Activated T-helper 1 cell treated with anti-CD3 and anti-CD28 coated beads, Interleukin-12 subunit alpha, Interleukin-12 subunit beta, Interleukin-2, Interleukin-4 antibody, amounts not matched to agents 30 ng/mL and 10 ng/mL and 1 ng/mL, durations not matched to agents 14 hours and 24 hours and 36 hours (primary cell): ENCODE data around the gene EXOC6B. TPM values are rescaled to one million over a fixed set of nuclear protein-coding genes. Genes with fewer than 3 reads are reported as not detected.

ENCODE experiments used
- DNase-seq: peaks from one replicate; pipeline ENCODE4 v3.0.0; 2021; ENCODE audit warnings: low spot score
- H3K27ac Mint-ChIP-seq: one replicate; pipeline ENCODE4 v1.8.0; 2021; ENCODE audit warnings: mild to moderate bottlenecking, mixed read lengths
- H3K27me3 Mint-ChIP-seq: one replicate; pipeline ENCODE4 v1.8.0; 2022; ENCODE audit warnings: mild to moderate bottlenecking, moderate library complexity, mixed read lengths; ENCODE audit not compliant: insufficient read depth
- H3K36me3 Mint-ChIP-seq: one replicate; pipeline ENCODE4 v1.8.0; 2021; ENCODE audit warnings: low read depth, mixed read lengths
- H3K4me1 Mint-ChIP-seq: one replicate; pipeline ENCODE4 v1.8.0; 2021; ENCODE audit warnings: low read depth, mixed read lengths
- H3K4me3 Mint-ChIP-seq: one replicate; pipeline ENCODE4 v1.8.0; 2021; ENCODE audit warnings: mild to moderate bottlenecking, moderate library complexity, mixed read lengths
- H3K9me3 Mint-ChIP-seq: one replicate; pipeline ENCODE4 v1.8.0; 2021; ENCODE audit warnings: mixed read lengths
- intact Hi-C: fragments of 100-400 bp; cut with micrococcal nuclease; formaldehyde crosslinking; loops from one replicate; pipeline ENCODE4 v1.15.1; 2024
- total RNA-seq: library from RNA; stranded (reverse); gene quantifications from 2 replicates; pipeline ENCODE4 v1.2.3, GENCODE V29; 2022

EXOC6B gene
- total RNA-seq, 1 donor from 2014 or later = 7.7 TPM

- H3K27me3 Mint-ChIP-seq = no peaks in the 10 kb centered on the region
- H3K4me1 Mint-ChIP-seq = no peaks in the 10 kb centered on the region
- DNase-seq = no peak
- H3K27ac Mint-ChIP-seq = no peak overlapping the region
- H3K36me3 Mint-ChIP-seq = no peaks in the 10 kb centered on the region
- no peak overlapping the region for H3K4me3 Mint-ChIP-seq
- intact Hi-C loops = no loop called here
- H3K9me3 Mint-ChIP-seq = no peaks in the 10 kb centered on the region
Measured at GRCh38 chr2:72211350-72211749, 614.5 kb downstream of the EXOC6B start.

DNA sequence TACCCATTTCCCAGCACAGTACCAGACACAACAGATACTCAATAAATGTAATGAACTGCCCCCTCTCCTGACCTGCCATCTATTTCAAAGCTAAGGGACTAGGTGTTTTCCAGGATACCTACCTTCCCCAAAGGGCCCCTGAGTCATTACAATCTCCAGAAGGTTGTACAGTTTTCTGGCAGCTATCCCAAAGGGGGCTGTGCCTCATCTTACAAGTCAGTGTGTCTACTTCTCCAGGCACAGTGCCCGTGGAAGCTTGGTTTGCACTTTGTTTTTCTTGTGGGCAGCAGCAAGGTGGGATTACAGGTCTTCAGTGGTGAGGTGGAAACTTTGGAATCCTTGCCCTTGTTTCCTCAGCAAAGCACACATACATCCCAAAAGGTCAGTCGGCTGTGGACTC, 615.4 kb downstream of the EXOC6B start:
- Mint-ChIP-seq H3K4me3 (no peak overlapping the region), H3K9me3 (no peaks in the 10 kb centered on the region), H3K27me3 (no peaks in the 10 kb centered on the region)

GRCh38 chr2:72208225-72208624, 617.6 kb downstream of the EXOC6B start:
- no peak for DNase-seq
- H3K4me1 Mint-ChIP-seq = no peaks in the 10 kb centered on the region
- intact Hi-C loops = no loop called here
- H3K27ac Mint-ChIP-seq = no peak overlapping the region
- no peaks in the 10 kb centered on the region for H3K9me3 Mint-ChIP-seq
- no peaks in the 10 kb centered on the region for H3K27me3 Mint-ChIP-seq
- no peak overlapping the region for H3K4me3 Mint-ChIP-seq
- H3K36me3 Mint-ChIP-seq = no peaks in the 10 kb centered on the region

More for the DNA sequence above, 615.4 kb downstream of the EXOC6B start:
- no peak for DNase-seq
- intact Hi-C loops = no loop called here
- Mint-ChIP-seq H3K4me1 (no peaks in the 10 kb centered on the region), H3K36me3 (no peaks in the 10 kb centered on the region), H3K27ac (no peak overlapping the region)

- H3K4me3 Mint-ChIP-seq = no peak overlapping the region
- no peaks in the 10 kb centered on the region for H3K27me3 Mint-ChIP-seq
- intact Hi-C loops = no loop called here
- no peak for DNase-seq
- no peaks in the 10 kb centered on the region for H3K36me3 Mint-ChIP-seq
- no peaks in the 10 kb centered on the region for H3K4me1 Mint-ChIP-seq
- H3K27ac Mint-ChIP-seq = no peak overlapping the region
- no peaks in the 10 kb centered on the region for H3K9me3 Mint-ChIP-seq
Measured at GRCh38 chr2:72207334-72207733, 618.5 kb downstream of the EXOC6B start.

DNA sequence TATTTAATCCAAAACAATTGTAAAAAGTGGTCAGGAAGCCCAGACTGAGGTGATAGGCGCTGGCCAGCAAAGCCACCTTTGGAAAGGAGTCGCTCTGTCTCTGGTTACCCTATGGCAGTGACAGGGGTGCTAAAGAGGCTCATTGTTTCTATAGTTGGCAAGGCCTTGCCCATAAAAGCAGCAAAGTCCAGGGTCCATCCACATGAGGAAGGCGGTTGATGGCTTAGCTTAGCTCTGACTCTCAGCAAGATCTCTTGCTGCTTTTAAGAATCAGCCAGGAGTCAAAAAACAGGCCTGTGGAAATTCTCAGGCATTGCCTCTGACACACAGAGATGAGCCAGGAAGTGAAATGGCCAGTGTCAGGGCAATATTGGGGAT, 620.3 kb downstream of the EXOC6B start:
- Mint-ChIP-seq H3K27ac (no peak overlapping the region), H3K9me3 (no peaks in the 10 kb centered on the region), H3K4me3 (no peak overlapping the region), H3K27me3 (no peaks in the 10 kb centered on the region), H3K4me1 (no peaks in the 10 kb centered on the region), H3K36me3 (no peaks in the 10 kb centered on the region)
- intact Hi-C loops = no loop called here
- DNase-seq = no peak

DNA sequence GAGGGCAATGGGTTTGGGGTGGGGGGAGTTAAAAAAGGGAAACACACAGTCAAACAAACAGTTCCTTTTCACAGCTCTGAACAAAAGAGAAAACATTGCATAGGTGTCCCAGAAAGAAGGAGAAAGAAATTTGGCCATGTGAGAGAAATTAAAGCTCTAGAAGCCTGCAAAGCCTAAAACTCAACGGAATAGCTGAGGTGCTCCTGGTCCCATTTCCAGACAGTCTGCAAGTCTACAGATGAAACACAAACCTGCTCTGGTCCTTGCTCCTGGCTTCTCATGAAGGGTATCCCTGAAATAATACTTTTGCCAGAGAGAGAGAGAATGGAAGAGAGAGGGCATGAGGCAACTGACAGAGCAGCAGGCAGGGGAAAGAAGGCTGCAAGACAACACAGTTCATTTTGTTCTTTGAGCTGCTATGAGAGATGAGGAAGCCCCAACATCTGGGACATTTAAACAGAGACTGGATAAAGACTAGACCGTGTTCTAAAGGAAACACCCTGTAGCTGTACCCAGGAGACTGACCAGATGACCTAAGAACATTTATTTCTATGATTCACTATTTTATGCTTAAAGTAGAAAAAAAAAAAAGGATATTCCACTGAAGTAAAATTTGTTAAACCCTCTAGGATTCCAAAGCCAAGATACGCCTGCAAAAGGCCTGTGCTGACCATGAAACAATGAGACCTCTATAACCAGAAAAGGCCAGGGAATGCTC, 620.9 kb downstream of the EXOC6B start:
- Mint-ChIP-seq H3K36me3 (no peaks in the 10 kb centered on the region), H3K4me1 (no peaks in the 10 kb centered on the region), H3K27me3 (no peaks in the 10 kb centered on the region), H3K9me3 (no peaks in the 10 kb centered on the region), H3K4me3 (no peak overlapping the region), H3K27ac (no peak overlapping the region)
- intact Hi-C loops = no loop called here
- no peak for DNase-seq

GRCh38 chr2:72204156-72204785, 621.6 kb downstream of the EXOC6B start:
- Mint-ChIP-seq H3K36me3 (no peaks in the 10 kb centered on the region), H3K9me3 (no peaks in the 10 kb centered on the region), H3K4me3 (no peak overlapping the region), H3K4me1 (no peaks in the 10 kb centered on the region), H3K27ac (no peak overlapping the region), H3K27me3 (no peaks in the 10 kb centered on the region)
- no peak for DNase-seq
- intact Hi-C loops = no loop called here

GRCh38 chr2:72198532-72199241, 627.1 kb downstream of the EXOC6B start:
- no peak for DNase-seq
- H3K27me3 Mint-ChIP-seq = no peaks in the 10 kb centered on the region
- no peak overlapping the region for H3K27ac Mint-ChIP-seq
- intact Hi-C loops = no loop called here
- H3K4me1 Mint-ChIP-seq = no peaks in the 10 kb centered on the region
- no peaks in the 10 kb centered on the region for H3K9me3 Mint-ChIP-seq
- no peaks in the 10 kb centered on the region for H3K36me3 Mint-ChIP-seq
- H3K4me3 Mint-ChIP-seq = no peak overlapping the region

GRCh38 chr2:72193723-72194122, 632.1 kb downstream of the EXOC6B start:
- H3K27me3 Mint-ChIP-seq = no peaks in the 10 kb centered on the region
- H3K27ac Mint-ChIP-seq = no peak overlapping the region
- no peaks in the 10 kb centered on the region for H3K36me3 Mint-ChIP-seq
- no peak overlapping the region for H3K4me3 Mint-ChIP-seq
- intact Hi-C loops = no loop called here
- DNase-seq = no peak
- no peaks in the 10 kb centered on the region for H3K4me1 Mint-ChIP-seq
- no peaks in the 10 kb centered on the region for H3K9me3 Mint-ChIP-seq

DNA sequence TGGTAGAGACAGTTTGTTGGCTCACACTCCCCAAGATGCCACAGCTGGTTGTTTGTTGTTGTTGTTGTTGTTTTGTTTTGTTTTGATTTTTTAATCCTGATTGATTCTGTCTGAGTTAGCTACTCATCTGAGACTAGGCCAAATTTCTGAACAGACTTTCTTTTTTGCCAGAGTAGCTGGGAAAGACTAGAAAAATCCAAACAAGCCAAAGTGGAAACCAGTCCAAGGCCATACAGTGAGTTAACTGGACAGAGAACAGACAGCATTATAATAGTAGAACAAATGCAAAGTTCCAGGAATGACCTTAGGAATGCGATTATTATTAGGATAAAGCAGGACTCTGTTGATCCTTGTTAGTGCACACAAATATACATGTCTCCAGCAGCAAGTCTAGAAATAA, 634.4 kb downstream of the EXOC6B start:
- Mint-ChIP-seq H3K4me1 (no peaks in the 10 kb centered on the region), H3K36me3 (no peaks in the 10 kb centered on the region), H3K4me3 (no peak overlapping the region), H3K9me3 (no peaks in the 10 kb centered on the region), H3K27ac (no peak overlapping the region), H3K27me3 (no peaks in the 10 kb centered on the region)
- intact Hi-C loops = no loop called here
- DNase-seq = no peak

GRCh38 chr2:72185206-72185605, 640.6 kb downstream of the EXOC6B start:
- Mint-ChIP-seq H3K4me3 (no peak overlapping the region), H3K9me3 (no peaks in the 10 kb centered on the region), H3K4me1 (no peaks in the 10 kb centered on the region), H3K36me3 (no peaks in the 10 kb centered on the region), H3K27me3 (no peaks in the 10 kb centered on the region), H3K27ac (no peak overlapping the region)
- DNase-seq = no peak
- intact Hi-C loops = no loop called here

DNA sequence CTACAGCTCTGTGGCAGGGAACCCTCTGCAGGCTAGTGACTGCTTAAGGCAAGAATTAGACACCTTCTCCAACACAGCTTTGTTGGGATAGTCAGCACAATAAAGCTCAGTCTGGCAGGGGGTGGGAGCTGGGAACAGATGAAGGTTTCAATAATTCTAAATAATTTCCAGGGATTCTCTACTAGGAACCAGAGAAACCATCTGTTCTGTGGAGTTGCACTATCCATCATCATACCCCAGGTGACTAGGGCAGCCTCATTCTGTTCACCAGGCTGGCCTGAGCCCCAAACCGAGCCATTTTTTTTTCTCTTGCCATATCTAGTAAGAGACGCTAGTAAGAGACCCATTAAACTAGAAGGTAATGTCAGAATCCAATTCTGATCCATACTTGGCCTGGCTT, 642.4 kb downstream of the EXOC6B start:
- Mint-ChIP-seq H3K27ac (no peak overlapping the region), H3K36me3 (no peaks in the 10 kb centered on the region), H3K27me3 (no peaks in the 10 kb centered on the region), H3K4me1 (no peaks in the 10 kb centered on the region), H3K9me3 (no peaks in the 10 kb centered on the region), H3K4me3 (no peak overlapping the region)
- DNase-seq = no peak
- intact Hi-C loops = no loop called here

- Mint-ChIP-seq H3K36me3 (no peaks in the 10 kb centered on the region), H3K27ac (no peak overlapping the region), H3K27me3 (no peaks in the 10 kb centered on the region), H3K4me1 (no peaks in the 10 kb centered on the region), H3K9me3 (no peaks in the 10 kb centered on the region), H3K4me3 (no peak overlapping the region)
- intact Hi-C loops = no loop called here
- DNase-seq = no peak
Measured at GRCh38 chr2:72183016-72183415, 642.8 kb downstream of the EXOC6B start.
